ENCODE data around the gene AGAP1.

Gene AGAP1

GRCh38 chr2:235609321-235609720, 115.5 kb downstream of the AGAP1 start:
- no peak for DNase-seq (ENCODE audit: low read depth)

- DNase-seq (ENCODE audit: low read depth) = no peak
Measured at GRCh38 chr2:235609746-235610145, 115.9 kb downstream of the AGAP1 start.

GRCh38 chr2:235610696-235611257, 116.9 kb downstream of the AGAP1 start:
- no peak for DNase-seq (ENCODE audit: low read depth)

- no peak for DNase-seq (ENCODE audit: low read depth)
Measured at GRCh38 chr2:235611349-235611748, 117.5 kb downstream of the AGAP1 start.

GRCh38 chr2:235611756-235612155, 117.9 kb downstream of the AGAP1 start:
- DNase-seq (ENCODE audit: low read depth) = no peak

- no peak for DNase-seq (ENCODE audit: low read depth)
Measured at GRCh38 chr2:235612181-235612950, 118.5 kb downstream of the AGAP1 start.

DNA sequence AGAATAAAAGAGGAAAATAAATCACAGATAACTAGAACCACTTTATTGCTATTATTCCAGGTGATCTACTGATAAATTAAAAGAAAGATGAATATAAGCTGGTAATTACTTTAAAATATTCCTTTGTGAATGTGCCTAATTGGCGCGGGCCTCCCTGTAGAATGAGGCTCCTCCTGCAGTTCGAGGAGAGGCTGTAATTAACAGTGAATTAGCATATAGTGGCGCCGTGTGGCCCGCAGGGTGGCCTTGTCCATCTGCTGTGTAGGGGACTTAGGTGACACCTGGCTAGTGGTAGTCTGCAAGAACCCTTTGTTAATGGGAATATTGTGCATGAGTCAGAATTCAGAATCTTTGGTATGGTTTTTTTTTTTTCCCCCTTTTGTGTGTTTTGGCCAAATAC, 119.8 kb downstream of the AGAP1 start:
- no peak for DNase-seq (ENCODE audit: low read depth)

- no peak for DNase-seq (ENCODE audit: low read depth)
Measured at GRCh38 chr2:235614176-235614860, 120.5 kb downstream of the AGAP1 start.

- DNase-seq (ENCODE audit: low read depth) = peak; percentile 11
Measured at GRCh38 chr2:235614900-235615712, 121.3 kb downstream of the AGAP1 start.

DNA sequence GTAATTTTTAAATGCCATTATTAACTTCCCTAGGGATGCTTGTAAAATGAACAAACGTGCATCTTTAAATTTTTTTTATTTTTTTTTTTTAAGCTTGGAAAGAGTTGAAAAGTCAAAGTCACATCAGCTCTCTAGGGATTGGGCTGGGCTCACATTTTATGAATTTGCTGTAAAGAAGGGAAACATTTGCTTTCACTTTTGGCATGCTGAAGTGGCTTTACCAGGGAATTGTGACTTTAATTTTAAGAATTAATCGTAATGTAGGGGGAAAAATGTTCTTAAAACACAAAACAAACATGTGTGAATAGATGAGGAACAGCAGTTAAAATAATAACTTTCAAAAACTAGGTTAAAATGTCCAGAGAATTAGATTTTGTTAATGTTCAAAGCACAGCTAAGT, 123.0 kb downstream of the AGAP1 start:
- no peak for DNase-seq (ENCODE audit: low read depth)

DNA sequence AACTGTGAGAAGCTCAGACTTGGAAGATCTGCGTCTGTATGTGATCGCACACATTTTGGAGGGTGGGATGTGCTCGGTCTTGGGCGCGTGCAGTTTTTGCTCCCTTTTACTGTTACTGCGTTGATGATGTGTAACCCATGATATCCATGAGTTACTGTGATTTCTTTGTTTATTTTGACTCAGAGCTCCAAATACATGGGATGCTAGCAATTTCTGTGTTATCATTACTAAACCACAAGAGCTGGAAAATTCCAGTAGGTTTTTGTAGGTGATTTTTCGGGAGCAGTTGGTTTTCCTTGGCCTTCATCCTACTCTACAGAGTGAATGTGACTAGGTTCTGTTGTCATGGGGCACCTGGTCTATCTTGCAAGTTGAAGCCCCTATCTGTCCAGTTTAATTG, 124.2 kb downstream of the AGAP1 start:
- no peak for DNase-seq (ENCODE audit: low read depth)

- DNase-seq (ENCODE audit: low read depth) = no peak
Measured at GRCh38 chr2:235619544-235619943, 125.7 kb downstream of the AGAP1 start.

DNA sequence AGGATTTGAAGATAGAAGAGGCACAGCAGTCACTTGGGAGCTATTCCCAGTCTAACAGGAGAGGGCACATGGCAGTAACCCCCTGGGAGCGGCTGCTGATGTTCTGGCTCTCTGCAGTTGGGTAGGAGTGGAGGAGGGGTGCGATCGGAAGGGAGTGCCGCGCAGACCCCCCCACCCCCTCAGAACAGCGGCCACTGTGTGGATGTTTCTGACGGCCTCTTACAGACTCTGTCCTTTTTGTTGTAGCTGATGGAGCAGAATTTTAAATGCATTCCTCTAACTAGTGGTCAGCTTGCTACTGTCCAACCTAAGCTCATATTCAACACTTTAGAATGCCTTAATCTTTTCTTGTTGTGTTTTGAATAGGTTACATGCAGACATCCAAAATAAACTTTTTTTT, 127.9 kb downstream of the AGAP1 start:
- no peak for DNase-seq (ENCODE audit: low read depth)

- DNase-seq (ENCODE audit: low read depth) = no peak
Measured at GRCh38 chr2:235623111-235623510, 129.3 kb downstream of the AGAP1 start.

DNA sequence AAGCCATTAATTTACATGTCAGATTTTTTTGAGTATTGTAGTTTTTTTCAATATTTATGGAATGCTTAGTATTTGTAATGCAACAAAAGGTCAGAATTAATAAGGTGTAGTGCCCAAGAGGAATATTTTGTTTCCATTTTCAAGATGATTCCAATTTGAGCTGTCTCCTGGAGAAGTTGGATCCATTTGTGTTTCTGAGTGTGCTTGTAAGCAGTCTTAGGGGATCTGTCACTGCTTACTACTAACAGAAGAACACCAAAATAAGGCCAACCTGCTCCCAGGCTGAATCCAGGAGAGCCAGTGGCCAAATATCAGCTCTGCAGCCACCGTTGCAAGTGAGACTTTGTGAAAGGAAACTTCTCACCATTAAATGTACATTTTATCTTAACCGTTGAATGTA, 129.9 kb downstream of the AGAP1 start:
- DNase-seq (ENCODE audit: low read depth) = no peak

GRCh38 chr2:235626658-235627057, 132.8 kb downstream of the AGAP1 start:
- no peak for DNase-seq (ENCODE audit: low read depth)

DNA sequence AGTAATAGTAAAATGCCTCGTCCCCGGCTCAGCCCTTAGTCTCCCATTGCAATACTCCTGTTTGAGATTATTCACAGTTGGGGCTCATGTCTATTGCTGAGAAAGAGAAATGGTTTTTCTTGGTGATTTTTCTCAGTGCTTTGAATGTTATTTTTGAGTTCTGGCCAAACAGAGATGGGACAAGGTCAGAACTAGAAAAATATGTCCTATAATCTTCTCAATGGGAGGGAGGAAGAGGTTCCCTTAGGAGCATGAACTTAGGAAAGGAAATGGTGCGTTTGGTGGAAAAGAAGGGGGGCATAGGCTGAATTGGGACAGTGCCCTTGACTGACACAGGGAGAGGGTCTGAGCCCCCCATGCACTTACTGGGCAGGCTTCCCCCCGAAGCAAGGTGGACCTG, 133.8 kb downstream of the AGAP1 start:
- no peak for DNase-seq (ENCODE audit: low read depth)

DNA sequence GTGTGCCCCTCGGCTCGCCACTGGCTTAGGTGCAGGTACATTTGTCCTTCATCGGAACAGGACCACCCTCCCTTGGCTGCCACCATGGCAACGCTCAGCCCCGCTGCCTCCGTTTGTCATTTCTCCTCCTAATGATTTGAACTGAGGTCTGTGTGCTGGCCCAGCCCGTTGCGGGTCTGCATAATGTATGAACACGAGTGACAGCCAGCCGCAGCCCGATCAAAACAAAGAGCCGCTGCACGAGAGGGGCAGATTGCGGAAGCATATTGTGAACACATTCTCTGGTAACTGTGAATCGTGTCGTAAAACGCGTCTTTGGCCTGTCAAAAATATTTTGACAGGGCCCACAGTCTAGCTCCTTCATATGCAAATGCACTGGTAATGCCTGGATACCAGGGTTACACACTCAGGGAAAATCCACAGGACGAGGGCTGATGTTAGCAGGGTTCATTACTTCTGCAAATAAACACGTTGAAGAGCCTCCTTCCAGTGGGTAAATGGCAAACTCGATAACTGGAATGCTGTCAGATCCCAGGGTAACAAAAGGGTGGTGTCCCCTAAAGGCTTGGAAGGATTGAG, 137.0 kb downstream of the AGAP1 start:
- DNase-seq (ENCODE audit: low read depth) = no peak

DNA sequence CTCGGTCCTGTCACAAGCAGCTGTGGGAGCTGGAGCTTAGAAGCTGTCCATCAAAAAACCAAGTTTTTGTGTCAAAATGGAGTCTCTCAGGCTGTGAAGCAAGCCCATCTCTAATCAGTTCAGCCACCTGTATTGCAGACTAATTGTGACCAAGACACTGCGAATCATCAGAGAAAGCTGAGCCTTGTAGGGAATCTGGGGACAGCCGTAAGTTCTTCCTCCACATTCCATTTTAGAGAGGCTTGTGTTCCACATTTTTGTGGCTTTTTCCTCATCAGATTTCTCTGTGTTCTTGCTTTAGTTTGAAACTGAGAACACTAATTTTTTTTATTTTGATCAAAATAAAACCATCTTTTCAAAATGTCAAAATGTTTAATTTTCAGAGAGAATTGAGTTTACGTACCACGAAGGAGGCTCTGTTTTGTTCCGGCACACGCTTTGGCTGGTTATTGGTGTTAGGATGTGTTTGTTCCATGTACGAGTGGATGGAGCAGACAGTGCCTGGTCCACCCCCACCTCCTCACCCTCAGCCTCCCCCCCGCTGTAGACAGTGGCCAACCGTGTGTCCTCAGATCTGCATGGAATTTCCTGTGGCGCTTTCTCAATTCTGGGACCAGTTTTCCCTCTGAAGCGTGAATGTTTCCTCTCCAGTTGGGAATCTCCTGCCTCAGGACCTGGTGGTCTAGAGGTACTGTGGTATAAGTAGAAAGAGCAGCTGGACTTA, 140.8 kb downstream of the AGAP1 start:
- no peak for DNase-seq (ENCODE audit: low read depth)

DNA sequence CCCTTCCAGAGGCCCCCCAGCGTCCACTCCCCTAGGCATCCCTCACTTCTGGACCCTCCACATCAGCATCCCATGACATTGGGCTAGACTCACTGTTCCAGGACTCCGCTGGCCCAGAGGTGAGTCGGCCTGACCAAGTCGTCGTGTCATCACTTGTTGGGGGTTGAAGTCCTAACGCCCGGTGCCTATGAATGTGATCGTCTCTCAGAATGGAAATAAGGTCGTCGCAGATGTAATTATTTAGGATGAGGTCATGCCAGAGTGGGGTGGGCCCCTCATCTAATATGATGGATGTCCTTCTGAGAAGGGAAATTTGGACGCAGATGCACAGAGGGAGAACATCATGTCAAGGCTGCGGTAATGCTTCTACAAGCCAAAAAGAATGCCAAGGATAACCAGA, 142.7 kb downstream of the AGAP1 start:
- DNase-seq (ENCODE audit: low read depth) = no peak

DNA sequence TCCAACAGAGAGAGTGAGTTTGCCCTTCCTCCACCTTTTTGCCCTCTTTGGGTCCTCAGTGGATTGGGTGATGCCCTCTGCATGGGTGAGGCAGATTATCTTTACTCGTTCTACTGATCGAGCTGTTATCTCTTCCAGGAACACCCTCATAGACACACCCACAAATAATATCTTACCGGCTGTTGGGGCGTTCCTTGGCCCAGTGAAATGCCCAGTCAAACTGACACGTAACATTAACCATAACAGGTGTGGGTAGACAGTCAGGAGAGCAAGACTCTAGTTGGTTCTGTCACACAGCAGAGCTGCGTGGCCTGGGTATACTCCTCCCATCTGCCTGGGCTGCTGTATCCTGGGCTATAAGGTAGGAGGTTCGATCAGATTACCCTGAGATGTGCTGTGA, 144.1 kb downstream of the AGAP1 start:
- no peak for DNase-seq (ENCODE audit: low read depth)
